GM18861 (cell line): ENCODE measurements around the gene PDE8B.
"Not testable (repeated sequence)": the region's sequence is repeated elsewhere in the genome, so short reads cannot be mapped to it uniquely, and the experiment has no call there.

ENCODE experiments used
- ATAC-seq: cut with Tn5 transposase; IDR thresholded peaks from one replicate; pipeline ENCODE4 v1.9.1; 2021; ENCODE audit not compliant: unreplicated experiment

PDE8B gene

GRCh38 chr5:77355080-77355479 is 144.6 kb downstream of the PDE8B start:
- no peak for ATAC-seq

DNA sequence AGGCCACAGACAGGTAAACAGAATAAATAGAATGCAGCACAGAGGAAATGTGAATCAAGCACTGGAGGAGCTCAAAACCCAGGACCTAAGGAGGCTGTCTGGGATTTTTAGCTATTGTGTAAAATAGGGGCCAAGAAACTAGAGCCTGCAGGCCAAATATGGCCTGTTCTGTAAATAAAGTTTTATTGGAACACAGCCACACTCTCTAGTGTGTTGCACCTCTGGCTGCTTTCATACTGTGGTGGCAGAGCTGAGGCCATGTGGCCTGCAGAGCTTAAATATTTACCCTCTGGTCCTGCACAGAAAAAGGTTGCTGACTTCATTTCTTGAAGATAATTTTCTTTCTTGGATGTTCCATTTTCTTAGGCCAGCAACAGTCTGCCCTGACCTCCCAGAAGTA is 145.3 kb downstream of the PDE8B start:
- ATAC-seq: no peak

- peak; percentile 87 for ATAC-seq
Measured at GRCh38 chr5:77356740-77357139, 146.3 kb downstream of the PDE8B start.

DNA sequence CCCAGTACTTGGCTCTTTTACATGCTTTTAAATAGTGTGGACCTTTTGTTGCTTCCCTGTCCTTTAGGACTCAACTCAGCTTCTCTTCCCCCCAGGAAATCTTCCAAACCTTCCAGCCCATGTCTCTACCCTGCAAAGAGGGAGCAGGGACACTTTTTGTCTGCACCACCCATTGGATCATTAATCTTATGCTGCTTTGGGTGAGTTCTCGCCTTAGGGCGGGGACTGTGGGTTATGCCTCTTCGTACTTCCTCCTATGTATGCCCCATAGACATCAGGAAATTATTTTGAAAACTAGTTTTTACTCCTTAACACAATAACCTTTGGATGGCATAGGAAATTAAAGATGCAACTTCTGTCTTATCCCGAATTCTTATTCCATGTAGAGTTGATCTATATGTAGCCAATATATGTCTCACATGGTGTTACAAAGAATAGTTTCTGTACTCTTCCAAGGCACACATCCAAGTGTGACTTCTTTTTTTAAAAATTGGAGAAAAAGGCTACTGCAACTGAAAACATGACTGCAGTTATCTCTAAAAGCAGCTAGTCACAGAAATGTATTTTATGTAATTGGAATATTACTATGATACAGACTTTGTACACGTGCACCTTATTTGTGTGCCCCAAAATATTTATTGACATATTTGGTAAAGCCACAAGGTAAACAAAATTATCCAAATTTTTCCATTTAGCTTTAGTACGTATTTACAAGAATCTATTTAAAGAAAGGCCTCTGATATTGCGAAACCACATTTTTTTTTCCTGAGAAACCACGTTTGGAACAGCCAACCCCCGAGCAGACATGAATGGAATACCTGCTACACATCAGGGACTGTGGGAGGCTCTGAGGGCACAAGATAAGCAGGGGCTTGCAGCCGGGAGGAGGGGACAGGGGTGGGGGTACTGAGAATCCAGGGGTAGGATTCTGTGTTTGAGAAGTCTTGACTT is 148.1 kb downstream of the PDE8B start:
- ATAC-seq: no peak

GRCh38 chr5:77359231-77359630 is 148.8 kb downstream of the PDE8B start:
- no peak for ATAC-seq

- no peak for ATAC-seq
Measured at GRCh38 chr5:77360381-77360780, 149.9 kb downstream of the PDE8B start.

DNA sequence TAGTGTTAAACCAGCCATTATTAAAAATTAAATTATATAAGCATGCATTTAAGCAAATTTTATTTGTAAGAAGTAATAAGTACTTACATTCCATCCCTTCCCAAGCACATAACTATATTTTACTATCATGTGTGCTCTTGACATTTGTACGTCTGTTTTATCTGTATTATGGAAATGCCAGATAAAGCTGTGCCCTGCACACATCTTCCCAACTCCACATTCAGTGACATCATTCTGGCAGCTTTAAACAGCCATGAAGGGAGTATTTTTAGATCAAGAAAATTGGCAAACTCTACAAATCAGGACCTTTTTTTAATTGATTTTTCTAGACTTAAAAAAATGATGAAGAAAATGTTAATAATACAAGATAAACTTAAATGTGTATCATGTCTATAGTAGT is 150.5 kb downstream of the PDE8B start:
- no peak for ATAC-seq

- no peak for ATAC-seq
Measured at GRCh38 chr5:77366717-77367500, 156.4 kb downstream of the PDE8B start.

DNA sequence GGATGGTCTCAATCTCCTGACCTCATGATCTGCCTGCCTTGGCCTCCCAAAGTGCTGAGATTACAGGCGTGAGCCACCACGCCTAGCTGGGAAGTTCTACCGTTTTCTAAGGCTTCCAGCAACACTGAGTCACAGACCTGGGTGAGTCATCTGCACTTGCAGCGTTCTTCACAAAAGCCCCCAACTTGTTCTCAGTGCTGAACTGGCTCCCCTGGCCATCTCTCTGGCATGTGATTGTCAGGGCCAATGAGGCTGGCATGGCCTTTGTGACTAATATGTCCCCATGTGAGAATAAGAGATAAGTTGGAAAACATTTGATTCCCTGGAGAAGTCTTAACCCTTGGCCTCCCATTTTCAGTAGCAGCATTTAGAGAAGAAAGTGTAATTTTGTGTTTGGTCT is 157.3 kb downstream of the PDE8B start:
- ATAC-seq: no peak

- no peak for ATAC-seq
Measured at GRCh38 chr5:77368367-77368766, 157.9 kb downstream of the PDE8B start.

DNA sequence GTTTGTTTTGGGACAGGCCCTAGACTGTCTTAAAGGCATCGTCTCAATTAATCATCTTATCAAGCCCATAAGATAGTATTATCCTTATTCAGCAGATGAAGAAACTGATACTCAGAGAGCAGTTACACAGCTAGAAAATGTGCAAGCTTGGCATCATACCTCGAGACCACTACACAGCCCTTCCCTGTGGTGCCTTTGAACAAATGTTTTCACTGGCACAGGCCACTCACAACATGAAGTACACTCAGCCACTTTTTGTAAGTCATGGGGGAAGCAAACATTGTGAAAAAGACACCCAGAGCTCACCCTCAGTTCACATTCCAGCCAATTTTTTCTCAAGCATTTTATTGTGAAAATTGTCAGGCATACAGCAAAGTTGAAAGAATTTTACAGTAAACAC is 159.1 kb downstream of the PDE8B start:
- ATAC-seq: no peak

DNA sequence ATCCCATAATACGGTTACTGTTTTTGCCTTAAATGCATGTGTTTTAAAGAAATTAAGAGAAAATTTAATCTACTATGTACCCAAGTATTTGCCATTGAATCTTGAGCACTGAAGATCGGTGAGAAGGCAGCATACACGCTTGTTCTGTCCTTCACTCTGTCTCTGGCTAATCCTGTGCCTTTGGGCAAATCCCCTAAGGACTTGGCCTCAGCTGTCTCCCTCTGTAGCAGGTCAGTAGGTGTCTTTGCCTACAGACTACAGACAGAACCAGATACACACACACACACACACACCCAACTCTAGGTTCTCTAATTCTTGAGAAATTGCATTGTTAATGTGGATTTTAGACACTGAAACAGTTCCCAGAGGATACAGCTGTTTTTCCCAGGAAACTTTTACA is 164.2 kb downstream of the PDE8B start:
- ATAC-seq: no peak

DNA sequence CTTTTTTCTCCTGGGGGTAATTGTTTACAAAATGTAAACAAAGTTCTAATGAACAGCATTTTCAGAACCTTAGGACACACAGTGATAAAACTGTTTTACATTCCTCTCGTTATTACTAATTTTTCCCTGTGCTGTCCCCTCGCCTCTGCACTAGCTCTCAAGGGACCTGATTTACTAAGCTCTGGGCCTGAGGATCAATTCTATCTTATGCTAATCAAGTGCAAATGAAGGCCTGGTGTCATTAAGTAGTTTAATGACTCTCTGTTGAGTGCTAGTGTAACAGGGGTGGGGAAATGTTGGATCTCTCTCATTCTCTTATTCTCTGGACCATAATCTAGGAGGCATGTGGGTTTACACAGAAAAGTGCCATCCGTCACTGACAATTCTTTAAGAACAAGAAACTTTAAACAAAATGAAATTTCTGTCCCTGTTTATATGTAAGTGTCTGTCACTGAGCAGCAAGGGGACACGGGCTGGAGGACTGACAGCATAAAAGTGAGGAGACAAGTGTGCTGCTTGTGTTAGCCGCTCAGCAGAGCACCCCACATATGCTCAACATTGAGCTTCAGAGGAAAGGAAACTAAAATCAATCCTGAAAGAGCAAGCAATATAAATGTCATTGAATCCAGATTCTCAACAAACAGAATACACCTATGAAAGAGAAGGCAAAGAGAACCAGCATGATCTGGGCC is 166.3 kb downstream of the PDE8B start:
- ATAC-seq: no peak

DNA sequence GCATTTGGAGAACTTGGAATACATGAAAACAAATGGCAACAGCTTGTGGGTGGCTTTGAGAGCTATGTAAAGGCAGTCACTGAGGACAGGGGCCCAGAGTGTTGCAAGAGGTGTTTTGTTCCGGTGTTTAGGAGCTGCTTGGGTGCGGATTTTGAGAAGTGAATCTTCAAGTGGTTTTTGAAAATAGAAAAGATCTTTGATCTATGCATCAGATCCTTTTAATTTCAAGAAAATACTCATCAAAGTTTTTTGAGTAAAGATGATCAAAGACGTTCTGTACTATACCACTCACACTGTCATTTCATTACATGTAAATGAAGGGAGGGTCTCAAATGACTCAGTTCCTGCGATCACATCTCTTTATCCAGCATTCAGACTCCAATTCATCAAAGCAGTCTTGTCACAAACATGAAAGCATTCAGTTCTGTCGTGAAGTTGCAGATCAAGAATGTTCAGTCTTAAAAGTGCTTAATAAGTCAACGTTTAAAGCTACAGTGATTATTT is 169.1 kb downstream of the PDE8B start:
- ATAC-seq: peak; percentile 80

DNA sequence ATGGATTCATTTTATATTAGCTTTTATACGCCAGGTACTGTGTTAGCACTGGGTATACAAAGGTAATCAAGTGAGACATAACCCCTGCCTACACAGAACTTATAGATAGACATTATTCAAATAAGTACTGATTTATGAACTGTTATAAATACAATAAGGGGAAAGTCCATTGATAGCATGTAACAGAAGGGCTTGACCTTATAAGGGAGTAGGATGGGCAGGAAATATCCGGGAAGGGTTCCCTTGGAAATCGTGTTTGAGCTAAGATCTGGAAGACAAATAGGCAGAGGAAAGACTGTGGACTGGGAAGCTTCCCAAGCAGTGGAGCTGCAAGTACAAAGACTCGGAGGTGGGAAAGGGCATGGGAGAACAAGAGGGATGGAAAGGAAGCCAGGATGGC is 170.2 kb downstream of the PDE8B start:
- no peak for ATAC-seq

DNA sequence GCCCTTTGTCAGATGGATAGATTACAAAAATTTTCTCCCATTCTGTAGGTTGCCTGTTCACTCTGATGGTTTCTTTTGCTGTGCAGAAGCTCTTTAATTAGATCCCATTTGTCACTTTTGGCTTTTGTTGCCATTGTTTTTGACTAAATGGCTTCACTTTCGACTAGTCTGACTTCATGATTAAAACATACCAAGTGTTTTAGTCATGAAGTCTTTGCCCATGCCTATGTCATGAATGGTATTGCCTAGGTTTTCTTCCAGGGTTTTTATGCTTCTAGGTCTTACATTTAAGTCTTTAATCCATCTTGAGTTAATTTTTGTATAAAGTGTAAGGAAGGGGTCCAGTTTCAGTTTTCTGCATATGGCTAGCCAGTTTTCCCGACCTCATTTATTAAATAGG is 172.9 kb downstream of the PDE8B start:
- ATAC-seq: not testable (repeated sequence)

GRCh38 chr5:77386340-77386739 is 175.9 kb downstream of the PDE8B start:
- not testable (repeated sequence) for ATAC-seq

DNA sequence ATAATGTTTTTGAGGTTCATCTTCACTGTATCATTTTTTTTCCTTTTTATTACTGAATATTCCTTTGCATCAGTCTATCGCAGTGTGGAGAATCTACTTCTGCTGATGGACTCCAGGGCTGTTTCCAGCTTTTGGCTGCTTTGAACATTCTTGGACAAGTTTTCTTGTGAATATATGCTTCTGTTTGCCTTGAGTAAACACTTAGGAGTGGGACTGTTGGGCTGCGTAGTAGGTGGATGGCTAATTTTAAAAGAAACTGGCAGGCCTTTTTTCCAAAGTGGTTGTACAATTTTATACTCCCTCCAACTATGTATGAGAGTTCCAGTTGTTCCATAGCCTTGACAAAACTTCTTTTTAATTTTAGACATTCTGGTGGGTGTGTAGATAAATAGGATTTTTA is 179.3 kb downstream of the PDE8B start:
- ATAC-seq: no peak

DNA sequence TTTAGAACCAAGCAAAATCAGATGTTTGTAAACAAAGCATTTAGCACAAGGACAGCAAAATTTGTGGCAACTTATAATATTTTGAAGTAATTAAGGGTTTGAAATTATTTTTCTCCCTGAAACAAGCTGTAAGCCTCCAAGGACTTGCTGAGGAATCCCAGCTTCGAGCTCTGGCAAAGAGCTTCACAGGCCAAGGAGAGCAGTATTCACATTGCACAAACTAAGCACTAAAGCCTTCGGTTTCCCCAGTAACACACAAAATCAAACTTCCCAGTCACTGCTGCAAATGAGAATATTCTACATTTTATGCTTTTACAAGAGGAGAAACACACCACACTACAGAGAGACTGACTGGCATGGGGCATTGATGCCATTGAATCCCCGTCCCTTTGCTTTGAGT is 179.7 kb downstream of the PDE8B start:
- ATAC-seq: no peak

DNA sequence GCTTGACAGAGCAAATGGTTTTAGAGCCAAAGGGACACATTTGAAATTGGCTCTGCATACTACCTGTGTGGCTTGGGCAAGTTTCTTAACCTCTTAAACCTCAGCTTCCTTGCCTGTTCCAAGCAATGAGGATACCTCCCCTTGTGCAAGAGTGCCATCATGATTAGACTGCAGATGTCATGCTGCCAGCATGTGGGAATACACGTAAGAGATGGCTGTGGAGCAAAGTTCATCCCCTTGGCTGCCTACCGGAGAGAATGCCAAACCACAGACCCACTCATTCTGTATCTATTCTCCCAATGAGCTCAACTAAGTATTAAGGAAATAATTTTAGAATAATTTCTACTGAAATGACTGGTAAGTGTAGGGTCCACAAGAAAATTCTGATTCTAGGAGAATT is 180.3 kb downstream of the PDE8B start:
- no peak for ATAC-seq

DNA sequence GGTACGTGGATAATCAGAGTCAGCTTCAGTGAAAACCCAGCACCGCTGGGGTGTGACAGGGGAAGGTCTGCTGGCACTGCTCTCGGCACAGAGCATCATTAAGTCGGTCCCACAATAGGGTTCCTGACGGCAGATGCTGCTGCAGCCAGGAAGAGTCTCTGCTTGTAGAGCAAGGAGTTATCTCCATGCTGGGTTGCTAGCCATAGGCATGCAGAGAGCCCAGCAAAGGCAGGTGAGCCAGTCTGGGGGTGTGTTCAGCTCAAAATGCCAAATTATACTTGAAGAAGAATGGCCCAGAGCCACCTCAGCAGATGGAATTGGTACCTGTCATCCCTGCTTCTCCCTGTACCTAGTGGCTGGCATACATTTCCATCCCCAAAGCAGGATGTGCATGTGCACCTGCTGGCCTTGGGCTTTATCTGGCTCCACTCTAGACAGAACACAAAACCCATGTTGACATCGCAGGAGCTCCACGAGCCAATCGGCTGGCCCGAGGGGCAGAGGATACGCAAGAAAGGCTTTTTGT is 180.8 kb downstream of the PDE8B start:
- no peak for ATAC-seq
